H9 (cell line): ENCODE results near the gene AMPD2. TPM values are rescaled to one million over a fixed set of nuclear protein-coding genes. Genes with fewer than 3 reads are reported as not detected.

ENCODE experiments used
- DNase-seq: peaks from one replicate; pipeline ENCODE4 v3.0.0-alpha.2; 2017
- H2AFZ ChIP-seq: one replicate; pipeline ENCODE4 v1.6.1; 2013; ENCODE audit warnings: mild to moderate bottlenecking, low read length, control low read depth, moderate library complexity
- H2AK5ac ChIP-seq: 2 replicates; pipeline ENCODE4 v1.6.1; 2013; ENCODE audit warnings: low read length, control low read depth, mixed read lengths; ENCODE audit not compliant: insufficient read length
- H2BK120ac ChIP-seq: one replicate; pipeline ENCODE4 v1.6.1; 2013; ENCODE audit warnings: low read depth, mild to moderate bottlenecking, low read length, control low read depth, inconsistent platforms; ENCODE audit not compliant: poor library complexity, severe bottlenecking
- H2BK12ac ChIP-seq: 2 replicates; pipeline ENCODE4 v1.6.1; 2013; ENCODE audit warnings: low read length, control low read depth, mixed read lengths, low read depth; ENCODE audit not compliant: insufficient read length
- H2BK15ac ChIP-seq: 2 replicates; pipeline ENCODE4 v1.6.1; 2013; ENCODE audit warnings: low read depth, low read length, control low read depth
- H2BK20ac ChIP-seq: one replicate; pipeline ENCODE4 v1.6.1; 2013; ENCODE audit warnings: low read depth, mild to moderate bottlenecking, low read length, control low read depth, inconsistent platforms; ENCODE audit not compliant: poor library complexity, severe bottlenecking
- H2BK5ac ChIP-seq: 2 replicates; pipeline ENCODE4 v1.6.1; 2013; ENCODE audit warnings: low read length, control low read depth, mixed read lengths; ENCODE audit not compliant: insufficient read length
- H3K14ac ChIP-seq: 2 replicates; pipeline ENCODE4 v1.6.1; 2013; ENCODE audit warnings: low read length, control low read depth; ENCODE audit not compliant: insufficient read depth
- H3K18ac ChIP-seq: 2 replicates; pipeline ENCODE4 v1.6.1; 2013; ENCODE audit warnings: low read depth, mild to moderate bottlenecking, mixed read lengths, low read length, control low read depth; ENCODE audit not compliant: insufficient read length
- H3K23ac ChIP-seq: 2 replicates; pipeline ENCODE4 v1.6.1; 2013; ENCODE audit warnings: low read length, control low read depth, mixed read lengths, low read depth; ENCODE audit not compliant: insufficient read length
- H3K23me2 ChIP-seq: 2 replicates; pipeline ENCODE4 v1.6.1; 2013; ENCODE audit warnings: low read depth, mild to moderate bottlenecking, mixed read lengths, low read length, control low read depth; ENCODE audit not compliant: insufficient read length, poor library complexity, severe bottlenecking
- H3K27ac ChIP-seq: 2 replicates; pipeline ENCODE4 v1.5.1; 2013; ENCODE audit warnings: low read length, control low read depth, mixed read lengths, low read depth; ENCODE audit not compliant: insufficient read length
- H3K27me3 ChIP-seq: 2 replicates; pipeline ENCODE4 v1.6.1; 2013; ENCODE audit warnings: low read length, control low read depth, inconsistent platforms; ENCODE audit not compliant: insufficient read depth
- H3K4ac ChIP-seq: 2 replicates; pipeline ENCODE4 v1.6.1; 2013; ENCODE audit warnings: low read depth, mild to moderate bottlenecking, control low read depth, inconsistent platforms, low read length, moderate library complexity
- H3K4me1 ChIP-seq: 2 replicates; pipeline ENCODE4 v1.6.1; 2013; ENCODE audit warnings: low read length, control low read depth, inconsistent platforms; ENCODE audit not compliant: insufficient read depth
- H3K4me2 ChIP-seq: 2 replicates; pipeline ENCODE4 v1.6.1; 2013; ENCODE audit warnings: low read length, control low read depth, mixed read lengths; ENCODE audit not compliant: insufficient read length, insufficient read depth
- H3K56ac ChIP-seq: 2 replicates; pipeline ENCODE4 v1.6.1; 2013; ENCODE audit warnings: low read depth, mild to moderate bottlenecking, mixed read lengths, low read length, control low read depth; ENCODE audit not compliant: insufficient read length
- H3K79me1 ChIP-seq: 2 replicates; pipeline ENCODE4 v1.6.1; 2013; ENCODE audit warnings: low read depth, mild to moderate bottlenecking, moderate library complexity, low read length, control low read depth, inconsistent platforms; ENCODE audit not compliant: insufficient read depth, poor library complexity, severe bottlenecking
- H3K79me2 ChIP-seq: 2 replicates; pipeline ENCODE4 v1.6.1; 2013; ENCODE audit warnings: low read length, control low read depth, inconsistent platforms; ENCODE audit not compliant: insufficient read depth
- H3K9ac ChIP-seq: 2 replicates; pipeline ENCODE4 v1.6.1; 2013; ENCODE audit warnings: low read length, control low read depth, mixed read lengths; ENCODE audit not compliant: insufficient read length; ENCODE audit errors: extremely low read depth
- H3K9me3 ChIP-seq: one replicate; pipeline ENCODE4 v1.6.1; 2013; ENCODE audit warnings: low read depth, low read length, inconsistent platforms; ENCODE audit not compliant: control insufficient read depth
- H3T11ph ChIP-seq: one replicate; pipeline ENCODE4 v1.6.1; 2013; ENCODE audit warnings: mild to moderate bottlenecking, low read length, control low read depth, inconsistent platforms
- H4K20me1 ChIP-seq: one replicate; pipeline ENCODE4 v1.6.1; 2013; ENCODE audit not compliant: control insufficient read depth, insufficient read length, insufficient read depth
- H4K5ac ChIP-seq: 2 replicates; pipeline ENCODE4 v1.6.1; 2013; ENCODE audit warnings: low read depth, mild to moderate bottlenecking, mixed read lengths, low read length, control low read depth; ENCODE audit not compliant: insufficient read length
- H4K8ac ChIP-seq: replicated peaks from 2 replicates; pipeline ENCODE4 v1.6.1; 2013; ENCODE audit warnings: low read length, control low read depth, mixed read lengths, low read depth; ENCODE audit not compliant: insufficient read length
- H4K91ac ChIP-seq: 2 replicates; pipeline ENCODE4 v1.6.1; 2013; ENCODE audit warnings: low read depth, mild to moderate bottlenecking, moderate library complexity, mixed read lengths, low read length, control low read depth; ENCODE audit not compliant: insufficient read length
- H3K27ac Mint-ChIP-seq, 3 experiments: 2 replicates in 2 of 3; 3 replicates in 1 of 3; pipeline ENCODE4 v1.8.0; 2020 to 2021; ENCODE audit warnings: mixed read lengths in 3 of 3, mild to moderate bottlenecking in 1 of 3, moderate library complexity in 1 of 3
- H3K27me3 Mint-ChIP-seq: 2 replicates; pipeline ENCODE4 v1.8.0; 2021; ENCODE audit warnings: low read depth, mild to moderate bottlenecking, moderate library complexity, mixed read lengths
- H3K36me3 Mint-ChIP-seq, 3 experiments: 2 replicates in 2 of 3; 3 replicates in 1 of 3; pipeline ENCODE4 v1.8.0; 2020 to 2021; ENCODE audit warnings: low read depth in 3 of 3, mixed read lengths in 3 of 3; ENCODE audit not compliant: insufficient read depth in 1 of 3
- H3K4me1 Mint-ChIP-seq, 2 experiments: 2 replicates each; pipeline ENCODE4 v1.8.0; 2020; ENCODE audit warnings: mixed read lengths in 2 of 2
- H3K4me3 Mint-ChIP-seq, 2 experiments: 2 replicates in 1 of 2; 3 replicates in 1 of 2; pipeline ENCODE4 v1.8.0; 2020 to 2021; ENCODE audit warnings: mild to moderate bottlenecking in 2 of 2, mixed read lengths in 2 of 2, moderate library complexity in 1 of 2
- H3K9me3 Mint-ChIP-seq, 2 experiments: 2 replicates in 1 of 2; 3 replicates in 1 of 2; pipeline ENCODE4 v1.8.0; 2020; ENCODE audit warnings: mild to moderate bottlenecking in 2 of 2, mixed read lengths in 2 of 2, moderate library complexity in 1 of 2
- CTCF ChIP-seq: fragments of 200-600 bp; sonication (generic); conservative IDR thresholded peaks from 3 replicates; pipeline ENCODE4 v1.8.0; 2021; ENCODE audit warnings: antibody characterized with exemption, mild to moderate bottlenecking
- WGBS: extraction: QIAGEN DNeasy Blood & Tissue Kit; methylation state at CpG from one replicate; pipeline ENCODE4 v1.1.7; 2013; ENCODE audit warnings: missing lambda C conversion rate, low lambda C conversion rate, mixed read lengths; ENCODE audit not compliant: insufficient read length; ENCODE audit errors: extremely low coverage; 5-methylcytosine and 5-hydroxymethylcytosine counted together
- total RNA-seq: library from RNA; stranded (reverse); gene quantifications from 2 replicates; pipeline ENCODE4 v1.2.1, GENCODE V29; 2021

Gene AMPD2
- total RNA-seq, 1 experiment from 2014 or later = 65.1 TPM

- Histone ChIP-seq H2AFZ (no peak overlapping the region), H3K4me2 (peak overlapping the region; percentile 12), H4K8ac (no peak overlapping the region)
These were observed 24.0 kb downstream of the AMPD2 start for GRCh38 chr1:109643385-109644230.

More at GRCh38 chr1:109643385-109644230, 24.0 kb downstream of the AMPD2 start:
- Histone ChIP-seq H3K9ac (no peak overlapping the region), H3K23me2 (no peaks in the 10 kb centered on the region), H3K79me2 (no peaks in the 10 kb centered on the region), H3T11ph (no peak overlapping the region), H4K20me1 (no peaks in the 10 kb centered on the region), H3K4me1 (no peaks in the 10 kb centered on the region), H2BK120ac (no peak overlapping the region), H2BK5ac (no peak overlapping the region), H4K91ac (no peak overlapping the region), H3K4ac (no peak overlapping the region), H3K27me3 (no peaks in the 10 kb centered on the region), H3K79me1 (no peaks in the 10 kb centered on the region), H3K23ac (no peak overlapping the region), H3K18ac (no peak overlapping the region), H4K5ac (no peak overlapping the region), H2AK5ac (no peak overlapping the region), H2BK20ac (no peak overlapping the region), H2BK15ac (no peak overlapping the region), H3K56ac (no peak overlapping the region), H3K27ac (no peak overlapping the region), H2BK12ac (no peak overlapping the region), H3K9me3 (no peaks in the 10 kb centered on the region), H3K14ac (0 out of 2 replicates have a peak overlapping the region, but pooled peaks have one; percentile 24)
- peaks cover 5 to 13% of the 10 kb centered on the region in 2 experiments for H3K9me3 Mint-ChIP-seq
- no CpG with 5 or more reads among the region's 32 CpGs for WGBS
- DNase-seq = peak; percentile 93
- H3K4me3 Mint-ChIP-seq = no peak overlapping the region
- H3K36me3 Mint-ChIP-seq = no peaks in the 10 kb centered on the region; a peak in 2 of 7 replicates
- peaks cover 15% of the 10 kb centered on the region for H3K27me3 Mint-ChIP-seq
- peak; percentile 95 for TF ChIP-seq CTCF
- peaks cover 11 to 17% of the 10 kb centered on the region in 2 experiments for H3K4me1 Mint-ChIP-seq
- H3K27ac Mint-ChIP-seq = no peak overlapping the region
